ENCODE results near the gene STK36.
"Not testable (repeated sequence)": the region's sequence is repeated elsewhere in the genome, so short reads cannot be mapped to it uniquely, and the experiment has no call there.

The STK36 gene

GRCh38 chr2:218662377-218662776 is 9.5 kb upstream of the STK36 start:
- in situ Hi-C loops (cut with HindIII; ENCODE audit: low sequenced_read_pairs), result no loop called here

DNA sequence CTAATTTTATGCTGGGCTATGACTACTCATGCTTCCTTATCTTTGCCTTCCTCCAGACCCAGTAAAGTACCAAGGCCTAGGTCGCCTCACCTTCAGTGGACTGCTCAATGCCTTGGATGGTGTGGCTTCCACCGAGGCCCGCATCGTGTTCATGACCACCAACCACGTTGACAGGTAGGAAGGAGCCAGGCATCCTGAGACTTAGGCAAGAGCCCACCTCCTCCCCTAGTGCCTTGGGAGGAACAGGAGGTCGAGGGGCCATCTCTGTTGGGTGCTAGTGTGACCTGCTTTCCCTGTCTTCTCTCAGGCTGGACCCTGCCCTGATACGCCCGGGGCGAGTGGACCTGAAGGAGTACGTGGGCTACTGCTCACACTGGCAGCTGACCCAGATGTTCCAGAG is 9.1 kb upstream of the STK36 start:
- in situ Hi-C loops (cut with HindIII; ENCODE audit: low sequenced_read_pairs), result no loop called here

- in situ Hi-C loops (cut with HindIII; ENCODE audit: low sequenced_read_pairs), result no loop called here
These were observed 8.0 kb upstream of the STK36 start for GRCh38 chr2:218663901-218664300.

DNA sequence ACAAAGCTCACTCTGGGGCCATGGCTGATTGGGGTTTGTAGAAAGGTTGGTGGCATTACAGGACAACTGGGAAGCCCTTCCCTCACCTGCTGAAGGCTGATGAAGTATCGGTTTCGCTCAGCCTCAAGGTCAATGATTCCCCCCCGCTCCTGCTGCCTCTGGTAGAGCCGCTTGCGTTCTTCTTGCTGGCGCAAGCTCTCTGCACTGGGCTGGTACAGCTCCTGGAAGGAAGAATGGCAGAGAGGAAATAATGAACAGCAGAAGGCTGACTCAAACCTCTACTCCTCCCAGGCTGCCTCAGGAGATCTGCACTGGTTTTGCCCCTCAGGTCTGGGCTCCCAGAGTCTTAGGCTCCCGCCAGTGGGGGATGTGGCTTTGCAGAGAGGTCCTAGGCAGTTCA is 7.2 kb upstream of the STK36 start:
- in situ Hi-C loops (cut with HindIII; ENCODE audit: low sequenced_read_pairs), result no loop called here

GRCh38 chr2:218671097-218671653 is 711 bp upstream of the STK36 start:
- in situ Hi-C loops (cut with HindIII; ENCODE audit: low sequenced_read_pairs), result no loop called here

DNA sequence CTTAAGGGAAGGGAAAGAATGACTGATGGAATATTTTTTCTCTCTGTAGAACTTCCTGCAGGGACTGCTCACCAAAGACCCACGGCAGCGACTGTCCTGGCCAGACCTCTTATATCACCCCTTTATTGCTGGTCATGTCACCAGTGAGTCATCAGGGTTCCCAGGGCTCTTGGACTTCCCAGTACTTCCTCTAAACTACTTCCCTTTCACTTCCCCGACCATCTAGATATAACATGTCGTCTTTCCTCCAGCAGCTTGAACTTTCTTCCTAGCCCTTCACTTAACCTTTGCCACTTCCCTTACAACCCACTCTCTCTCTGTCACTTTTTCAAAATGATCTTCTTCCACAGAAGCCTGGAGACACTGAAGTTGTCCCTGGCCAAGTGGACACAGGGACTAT is 7.2 kb downstream of the STK36 start:
- in situ Hi-C loops (cut with HindIII; ENCODE audit: low sequenced_read_pairs), result no loop called here

DNA sequence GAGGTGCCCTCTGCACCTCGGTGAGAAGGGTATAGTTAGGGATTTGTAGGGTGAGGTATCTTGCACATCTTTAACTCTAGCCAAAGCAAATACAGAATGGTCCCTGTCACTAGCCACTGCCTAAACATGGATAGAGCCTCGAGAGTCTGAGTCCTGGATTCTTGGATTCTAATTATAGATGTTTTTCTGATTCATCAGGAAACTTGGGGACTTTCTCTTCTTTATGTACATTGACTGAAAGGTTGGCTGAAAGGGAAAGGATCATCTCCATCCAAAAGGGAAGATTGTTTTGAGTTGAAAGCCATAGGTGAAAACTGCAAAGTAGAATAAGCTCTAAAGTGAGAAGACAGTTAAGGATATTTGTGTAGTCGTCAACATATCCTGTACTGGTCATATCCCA is 8.2 kb downstream of the STK36 start:
- in situ Hi-C loops (cut with HindIII; ENCODE audit: low sequenced_read_pairs), result no loop called here

DNA sequence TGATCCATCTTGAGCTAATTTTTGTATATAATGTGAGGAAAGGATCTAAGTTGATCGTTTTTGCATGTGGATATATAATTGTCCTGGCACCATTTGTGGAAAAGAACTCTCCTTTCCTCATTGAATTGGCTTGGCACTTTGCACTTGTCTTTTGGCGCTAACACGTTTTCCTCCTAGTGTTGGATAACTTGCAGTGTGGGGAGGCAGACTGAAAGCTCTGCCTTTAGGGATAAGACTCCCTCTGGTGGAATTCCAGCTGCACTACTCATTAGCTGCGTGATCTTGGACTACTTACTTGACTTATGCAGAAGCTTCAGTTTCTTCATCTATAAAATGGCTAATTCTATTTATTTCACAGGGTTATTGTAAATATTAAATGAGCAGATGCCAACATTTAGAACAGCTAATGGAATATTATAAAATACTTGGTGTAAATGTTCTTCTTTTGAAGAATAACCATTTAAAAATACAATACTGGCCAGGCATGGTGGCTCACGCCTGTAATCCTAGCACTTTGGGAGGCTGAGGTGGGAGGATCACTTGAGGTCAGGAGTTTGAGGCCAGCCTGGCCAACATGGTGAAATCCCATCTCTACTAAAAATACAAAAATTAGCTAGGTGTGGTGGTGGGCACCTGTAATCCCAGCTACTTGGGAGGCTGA is 15.6 kb downstream of the STK36 start:
- in situ Hi-C loops (cut with HindIII; ENCODE audit: low sequenced_read_pairs), result not testable (repeated sequence)

GRCh38 chr2:218691234-218691633 is 19.3 kb downstream of the STK36 start:
- in situ Hi-C loops (cut with HindIII; ENCODE audit: low sequenced_read_pairs), result loop anchor here (5.0 kb wide), 1 partner anchor 34 kb away; the partner anchor contains the start of genes BCS1L and ZNF142

DNA sequence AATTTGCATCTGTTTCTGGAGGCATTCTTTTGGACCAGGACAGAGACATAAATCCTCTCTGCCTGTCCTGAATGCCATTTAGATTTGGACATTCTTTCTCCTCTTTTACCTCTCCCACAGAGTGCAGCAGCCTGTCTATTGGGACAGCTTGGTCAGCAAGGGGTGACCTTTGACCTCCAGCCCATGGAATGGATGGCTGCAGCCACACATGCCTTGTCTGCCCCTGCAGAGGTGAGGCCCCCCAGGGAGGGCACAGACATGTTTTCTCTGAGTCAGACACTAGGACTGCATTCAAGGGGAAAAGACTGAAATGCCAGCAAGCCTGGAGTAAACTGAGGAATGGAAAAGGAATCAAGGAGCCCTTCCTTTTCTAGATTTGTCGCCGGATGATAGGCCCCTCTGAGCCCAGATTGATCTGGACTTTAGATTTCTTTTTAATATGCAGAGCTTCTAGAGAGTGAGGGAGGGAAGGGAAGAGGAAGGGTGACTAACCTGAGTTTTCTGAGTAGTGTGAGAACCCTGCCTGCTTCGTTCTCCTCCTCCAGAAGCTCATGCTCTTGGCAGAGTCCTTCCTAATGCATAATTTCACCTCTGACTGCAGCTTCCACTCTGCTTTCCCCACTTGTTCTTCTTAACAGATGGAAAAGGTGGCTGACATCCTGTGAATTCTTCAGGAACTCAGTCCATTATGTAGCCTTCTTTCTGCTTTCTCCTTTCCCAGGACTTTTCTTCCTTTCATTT is 22.7 kb downstream of the STK36 start:
- in situ Hi-C loops (cut with HindIII; ENCODE audit: low sequenced_read_pairs), result loop anchor here (5.0 kb wide), 1 partner anchor 37 kb away; the partner anchor contains the start of genes BCS1L and ZNF142

DNA sequence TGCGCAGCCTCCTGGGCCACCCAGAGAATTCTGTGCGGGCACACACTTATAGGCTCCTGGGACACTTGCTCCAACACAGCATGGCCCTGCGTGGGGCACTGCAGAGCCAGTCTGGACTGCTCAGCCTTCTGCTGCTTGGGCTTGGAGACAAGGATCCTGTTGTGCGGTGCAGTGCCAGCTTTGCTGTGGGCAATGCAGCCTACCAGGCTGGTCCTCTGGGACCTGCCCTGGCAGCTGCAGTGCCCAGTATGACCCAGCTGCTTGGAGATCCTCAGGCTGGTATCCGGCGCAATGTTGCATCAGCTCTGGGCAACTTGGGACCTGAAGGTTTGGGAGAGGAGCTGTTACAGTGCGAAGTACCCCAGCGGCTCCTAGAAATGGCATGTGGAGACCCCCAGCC is 27.0 kb downstream of the STK36 start:
- in situ Hi-C loops (cut with HindIII; ENCODE audit: low sequenced_read_pairs), result no loop called here

- in situ Hi-C loops (cut with HindIII; ENCODE audit: low sequenced_read_pairs), result no loop called here
These were observed 29.9 kb downstream of the STK36 start for GRCh38 chr2:218701806-218702205.

DNA sequence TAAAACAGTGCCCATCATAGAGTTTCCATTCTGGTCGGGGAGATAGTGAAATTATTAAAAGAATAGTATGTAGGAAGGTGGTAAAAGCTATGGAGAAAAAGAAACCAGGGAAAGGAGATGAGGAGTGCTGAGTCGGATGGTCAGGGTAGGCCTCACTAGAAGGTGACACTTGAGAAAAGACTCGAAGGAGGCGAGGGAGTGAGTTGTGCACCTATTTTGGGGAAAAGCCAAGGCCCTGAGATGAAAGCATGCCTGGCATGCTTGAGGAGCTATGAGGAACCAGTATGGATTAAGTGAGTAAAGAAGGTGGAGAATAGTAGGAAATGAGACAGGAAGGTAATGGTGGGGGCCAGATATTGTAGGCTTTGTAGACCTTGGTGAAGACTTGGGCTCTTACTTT is 31.5 kb downstream of the STK36 start:
- in situ Hi-C loops (cut with HindIII; ENCODE audit: low sequenced_read_pairs), result no loop called here

- in situ Hi-C loops (cut with HindIII; ENCODE audit: low sequenced_read_pairs), result no loop called here
These were observed 36.2 kb downstream of the STK36 start for GRCh38 chr2:218708086-218708485.

- in situ Hi-C loops (cut with HindIII; ENCODE audit: low sequenced_read_pairs), result no loop called here
These were observed 38.0 kb downstream of the STK36 start for GRCh38 chr2:218709908-218710307.

DNA sequence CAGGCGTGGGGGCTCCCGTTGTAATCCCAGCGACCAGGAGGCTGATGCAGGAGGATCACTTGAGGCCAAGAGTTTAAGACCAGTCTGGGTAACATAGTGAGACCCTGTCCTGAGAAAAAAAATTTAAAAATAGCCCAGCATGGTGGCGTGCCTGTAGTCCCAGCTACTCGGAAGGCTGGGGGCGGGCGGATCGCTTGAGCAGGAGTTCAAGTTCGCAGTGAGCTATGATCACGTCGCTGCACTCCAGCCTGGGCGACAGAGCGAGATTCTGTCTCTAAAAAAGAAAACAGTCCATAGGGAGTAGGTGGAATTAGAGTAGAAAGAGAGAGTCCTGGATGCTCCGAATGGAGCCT is 38.4 kb downstream of the STK36 start:
- in situ Hi-C loops (cut with HindIII; ENCODE audit: low sequenced_read_pairs), result no loop called here

GRCh38 chr2:218710687-218711549 is 39.0 kb downstream of the STK36 start, which contains the start of gene TTLL4:
Gene TTLL4 (plus strand): TSS chr2:218710835. CDS start chr2:218737677, 26,842 bp downstream.
- in situ Hi-C loops (cut with HindIII; ENCODE audit: low sequenced_read_pairs), result no loop called here

DNA sequence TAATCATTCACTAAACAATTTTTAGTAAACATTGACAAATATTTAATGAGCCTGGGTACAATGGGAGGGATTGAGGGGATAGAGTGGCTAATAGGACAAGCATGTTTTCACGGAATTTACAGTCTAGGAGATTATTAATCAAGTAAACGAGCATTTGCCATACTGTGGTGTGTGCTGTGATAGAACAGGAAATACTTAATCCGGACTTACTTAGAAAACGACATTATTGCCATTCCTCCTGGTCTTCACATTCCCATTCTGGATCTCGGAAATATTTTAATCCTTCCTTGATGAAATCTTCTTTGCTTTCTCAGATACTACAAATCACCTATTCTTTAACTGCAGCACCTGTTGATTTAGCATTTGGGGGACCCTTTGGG is 39.7 kb downstream of the STK36 start:
- in situ Hi-C loops (cut with HindIII; ENCODE audit: low sequenced_read_pairs), result no loop called here

- in situ Hi-C loops (cut with HindIII; ENCODE audit: low sequenced_read_pairs), result no loop called here
These were observed 42.0 kb downstream of the STK36 start for GRCh38 chr2:218713922-218714321.

DNA sequence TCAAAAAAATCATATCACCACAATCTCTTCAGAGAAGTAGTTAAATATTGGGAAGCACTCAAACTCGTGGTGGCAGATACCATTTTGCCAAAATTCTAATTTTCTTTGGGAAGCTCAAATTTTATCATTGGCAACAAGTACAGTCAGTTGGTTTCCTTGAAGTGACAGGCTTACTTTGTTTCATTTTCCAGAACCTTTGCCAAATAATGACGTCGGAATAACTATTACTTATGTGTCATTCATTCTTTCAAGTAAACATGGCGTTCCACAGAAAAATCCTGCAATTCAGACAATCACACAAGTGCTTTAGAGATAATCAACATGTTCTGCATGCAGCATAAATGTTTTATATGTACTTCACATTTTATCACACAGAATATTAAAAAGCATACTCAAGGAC is 44.2 kb downstream of the STK36 start:
- in situ Hi-C loops (cut with HindIII; ENCODE audit: low sequenced_read_pairs), result no loop called here

- in situ Hi-C loops (cut with HindIII; ENCODE audit: low sequenced_read_pairs), result no loop called here
These were observed 45.4 kb downstream of the STK36 start for GRCh38 chr2:218717262-218717661.

All from DLD1 (cell line).